ENCODE data around the gene TRIM25.

DNA sequence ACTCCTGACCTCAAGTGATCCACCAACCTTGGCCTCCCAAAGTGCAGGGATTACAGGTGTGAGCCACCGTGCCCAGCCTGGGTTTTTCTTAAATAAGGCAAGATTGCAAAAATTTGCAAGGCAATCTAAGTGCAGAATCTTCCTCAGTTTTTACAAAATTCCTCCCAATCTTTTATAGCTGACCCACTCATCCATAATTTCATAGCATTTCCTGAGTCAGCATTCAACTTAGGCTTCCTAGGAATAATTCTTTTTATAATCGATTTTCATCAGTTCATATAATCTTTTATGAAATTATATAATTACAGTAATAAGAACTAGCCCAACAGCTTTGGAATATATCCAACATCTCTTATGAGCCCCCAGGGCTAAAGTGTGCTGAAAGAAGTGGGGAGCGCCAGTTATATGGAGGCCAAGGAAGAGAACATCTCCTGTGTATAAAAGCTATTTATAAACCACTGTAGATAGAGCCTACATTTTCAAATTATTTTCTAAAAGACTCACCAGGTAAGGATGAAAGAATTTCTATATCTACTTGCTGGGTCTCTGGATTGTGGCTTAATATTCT is 32.2 kb upstream of the TRIM25 start:
- TF ChIP-seq EZH2phosphoT487 (IDR thresholded peaks at IDR 0.05; ENCODE audit: borderline replicate concordance, low read depth) (no peak), RFX5 (IDR thresholded peaks at IDR 0.05; ENCODE audit: low read length) (no peak), EP300 (IDR thresholded peaks at IDR 0.05; ENCODE audit: borderline replicate concordance in 1 of 2, low read depth in 1 of 2, low read length in 1 of 2) (no peak), RXRA (IDR thresholded peaks at IDR 0.05; ENCODE audit: borderline replicate concordance, low read depth) (no peak), RCOR1 (IDR thresholded peaks at IDR 0.05; ENCODE audit: low read length) (no peak), MEF2A (IDR thresholded peaks at IDR 0.05; ENCODE audit: borderline replicate concordance, low read depth) (no peak), POLR2AphosphoS5 (IDR thresholded peaks at IDR 0.05; ENCODE audit: low read depth, low read length) (no peak), USF1 (IDR thresholded peaks at IDR 0.05; ENCODE audit: borderline replicate concordance, low read depth) (no peak), NRF1 (IDR thresholded peaks at IDR 0.05; ENCODE audit: low read depth, low read length) (no peak), FOXM1 (IDR thresholded peaks at IDR 0.05; ENCODE audit: low read depth) (no peak), TAF1 (IDR thresholded peaks at IDR 0.05; ENCODE audit: borderline replicate concordance, low read depth, low read length) (no peak)
- TF ChIP-seq, protein P1, sequence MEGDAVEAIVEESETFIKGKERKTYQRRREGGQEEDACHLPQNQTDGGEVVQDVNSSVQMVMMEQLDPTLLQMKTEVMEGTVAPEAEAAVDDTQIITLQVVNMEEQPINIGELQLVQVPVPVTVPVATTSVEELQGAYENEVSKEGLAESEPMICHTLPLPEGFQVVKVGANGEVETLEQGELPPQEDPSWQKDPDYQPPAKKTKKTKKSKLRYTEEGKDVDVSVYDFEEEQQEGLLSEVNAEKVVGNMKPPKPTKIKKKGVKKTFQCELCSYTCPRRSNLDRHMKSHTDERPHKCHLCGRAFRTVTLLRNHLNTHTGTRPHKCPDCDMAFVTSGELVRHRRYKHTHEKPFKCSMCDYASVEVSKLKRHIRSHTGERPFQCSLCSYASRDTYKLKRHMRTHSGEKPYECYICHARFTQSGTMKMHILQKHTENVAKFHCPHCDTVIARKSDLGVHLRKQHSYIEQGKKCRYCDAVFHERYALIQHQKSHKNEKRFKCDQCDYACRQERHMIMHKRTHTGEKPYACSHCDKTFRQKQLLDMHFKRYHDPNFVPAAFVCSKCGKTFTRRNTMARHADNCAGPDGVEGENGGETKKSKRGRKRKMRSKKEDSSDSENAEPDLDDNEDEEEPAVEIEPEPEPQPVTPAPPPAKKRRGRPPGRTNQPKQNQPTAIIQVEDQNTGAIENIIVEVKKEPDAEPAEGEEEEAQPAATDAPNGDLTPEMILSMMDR (IDR thresholded peaks at IDR 0.05), result no peak
- TF ChIP-seq, protein P2, sequence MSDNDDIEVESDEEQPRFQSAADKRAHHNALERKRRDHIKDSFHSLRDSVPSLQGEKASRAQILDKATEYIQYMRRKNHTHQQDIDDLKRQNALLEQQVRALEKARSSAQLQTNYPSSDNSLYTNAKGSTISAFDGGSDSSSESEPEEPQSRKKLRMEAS (IDR thresholded peaks at IDR 0.05; ENCODE audit: low read depth), result no peak
